Measurements from ENCODE around the gene ADAMTS2.

ADAMTS2 gene

GRCh38 chr5:179346875-179347274 is 1.6 kb upstream of the ADAMTS2 start:
- DNase-seq (ENCODE audit: insufficient read length, low spot score) (no peak), FAIRE-seq (no peak)
- TF ChIP-seq PAX5 (IDR thresholded peaks at IDR 0.05; ENCODE audit: insufficient read depth, low read length, severe bottlenecking): no peak
- TF ChIP-seq POU2F2 (IDR thresholded peaks at IDR 0.05; ENCODE audit: low read depth, low read length): no peak
- TF ChIP-seq POLR2A (IDR thresholded peaks at IDR 0.05; ENCODE audit: low read depth, low read length): no peak
- TF ChIP-seq SPI1 (IDR thresholded peaks at IDR 0.05; ENCODE audit: low read depth, low read length): no peak
- TF ChIP-seq POLR2AphosphoS5 (IDR thresholded peaks at IDR 0.05; ENCODE audit: low read depth, low read length): no peak

- TF ChIP-seq POLR2AphosphoS5 (IDR thresholded peaks at IDR 0.05; ENCODE audit: low read depth, low read length) (no peak), TAF1 (IDR thresholded peaks at IDR 0.05; ENCODE audit: low read depth, low read length) (no peak), POLR2A (IDR thresholded peaks at IDR 0.05; ENCODE audit: low read depth, low read length) (no peak), PAX5 (IDR thresholded peaks at IDR 0.05; ENCODE audit: insufficient read depth, low read length, severe bottlenecking) (no peak), POU2F2 (IDR thresholded peaks at IDR 0.05; ENCODE audit: low read depth, low read length) (no peak), SPI1 (IDR thresholded peaks at IDR 0.05; ENCODE audit: low read depth, low read length) (no peak)
- FAIRE-seq (no peak), DNase-seq (ENCODE audit: insufficient read length, low spot score) (no peak)
Observed at GRCh38 chr5:179346401-179346800, 1.1 kb upstream of the ADAMTS2 start.

- no peak for FAIRE-seq
- DNase-seq (ENCODE audit: insufficient read length, low spot score): no peak
- TF ChIP-seq SPI1 (IDR thresholded peaks at IDR 0.05; ENCODE audit: low read depth, low read length): no peak
- no peak for TF ChIP-seq TAF1 (IDR thresholded peaks at IDR 0.05; ENCODE audit: low read depth, low read length)
- TF ChIP-seq POLR2AphosphoS5 (IDR thresholded peaks at IDR 0.05; ENCODE audit: low read depth, low read length): no peak
- TF ChIP-seq PAX5 (IDR thresholded peaks at IDR 0.05; ENCODE audit: insufficient read depth, low read length, severe bottlenecking): no peak
- no peak for TF ChIP-seq POLR2A (IDR thresholded peaks at IDR 0.05; ENCODE audit: low read depth, low read length)
- TF ChIP-seq POU2F2 (IDR thresholded peaks at IDR 0.05; ENCODE audit: low read depth, low read length): no peak
Observed at GRCh38 chr5:179345183-179345432, 153 bp downstream of the ADAMTS2 start.

- DNase-seq (ENCODE audit: insufficient read length, low spot score) (no peak), FAIRE-seq (no peak)
- TF ChIP-seq TAF1 (IDR thresholded peaks at IDR 0.05; ENCODE audit: low read depth, low read length) (no peak), PAX5 (IDR thresholded peaks at IDR 0.05; ENCODE audit: insufficient read depth, low read length, severe bottlenecking) (no peak)
Observed at GRCh38 chr5:179344431-179345182, 654 bp downstream of the ADAMTS2 start.

- FAIRE-seq (no peak), DNase-seq (ENCODE audit: insufficient read length, low spot score) (no peak)
- TF ChIP-seq POLR2A (IDR thresholded peaks at IDR 0.05; ENCODE audit: low read depth, low read length) (no peak), POU2F2 (IDR thresholded peaks at IDR 0.05; ENCODE audit: low read depth, low read length) (no peak), POLR2AphosphoS5 (IDR thresholded peaks at IDR 0.05; ENCODE audit: low read depth, low read length) (no peak), TAF1 (IDR thresholded peaks at IDR 0.05; ENCODE audit: low read depth, low read length) (no peak)
Observed at GRCh38 chr5:179343719-179344430, 1.4 kb downstream of the ADAMTS2 start.

- no peak for TF ChIP-seq PAX5 (IDR thresholded peaks at IDR 0.05; ENCODE audit: insufficient read depth, low read length, severe bottlenecking)
- TF ChIP-seq TAF1 (IDR thresholded peaks at IDR 0.05; ENCODE audit: low read depth, low read length): no peak
- no peak for TF ChIP-seq SPI1 (IDR thresholded peaks at IDR 0.05; ENCODE audit: low read depth, low read length)
- no peak for TF ChIP-seq POLR2AphosphoS5 (IDR thresholded peaks at IDR 0.05; ENCODE audit: low read depth, low read length)
- TF ChIP-seq POU2F2 (IDR thresholded peaks at IDR 0.05; ENCODE audit: low read depth, low read length): no peak
- TF ChIP-seq POLR2A (IDR thresholded peaks at IDR 0.05; ENCODE audit: low read depth, low read length): no peak
- FAIRE-seq (no peak), DNase-seq (ENCODE audit: insufficient read length, low spot score) (no peak)
Observed at GRCh38 chr5:179343021-179343718, 2.1 kb downstream of the ADAMTS2 start.

- FAIRE-seq (no peak), DNase-seq (ENCODE audit: insufficient read length, low spot score) (no peak)
- TF ChIP-seq PAX5 (IDR thresholded peaks at IDR 0.05; ENCODE audit: insufficient read depth, low read length, severe bottlenecking): no peak
- TF ChIP-seq POLR2AphosphoS5 (IDR thresholded peaks at IDR 0.05; ENCODE audit: low read depth, low read length): no peak
- TF ChIP-seq POLR2A (IDR thresholded peaks at IDR 0.05; ENCODE audit: low read depth, low read length): no peak
- TF ChIP-seq POU2F2 (IDR thresholded peaks at IDR 0.05; ENCODE audit: low read depth, low read length): no peak
Observed at GRCh38 chr5:179342577-179342976, 2.7 kb downstream of the ADAMTS2 start.

- FAIRE-seq (no peak), DNase-seq (ENCODE audit: insufficient read length, low spot score) (no peak)
- TF ChIP-seq TAF1 (IDR thresholded peaks at IDR 0.05; ENCODE audit: low read depth, low read length): no peak
- TF ChIP-seq POLR2A (IDR thresholded peaks at IDR 0.05; ENCODE audit: low read depth, low read length): no peak
- TF ChIP-seq PAX5 (IDR thresholded peaks at IDR 0.05; ENCODE audit: insufficient read depth, low read length, severe bottlenecking): no peak
- no peak for TF ChIP-seq SPI1 (IDR thresholded peaks at IDR 0.05; ENCODE audit: low read depth, low read length)
- no peak for TF ChIP-seq POU2F2 (IDR thresholded peaks at IDR 0.05; ENCODE audit: low read depth, low read length)
- no peak for TF ChIP-seq POLR2AphosphoS5 (IDR thresholded peaks at IDR 0.05; ENCODE audit: low read depth, low read length)
Observed at GRCh38 chr5:179340465-179340864, 4.8 kb downstream of the ADAMTS2 start.

- no peak for TF ChIP-seq POLR2AphosphoS5 (IDR thresholded peaks at IDR 0.05; ENCODE audit: low read depth, low read length)
- no peak for TF ChIP-seq SPI1 (IDR thresholded peaks at IDR 0.05; ENCODE audit: low read depth, low read length)
- TF ChIP-seq PAX5 (IDR thresholded peaks at IDR 0.05; ENCODE audit: insufficient read depth, low read length, severe bottlenecking): no peak
- no peak for TF ChIP-seq TAF1 (IDR thresholded peaks at IDR 0.05; ENCODE audit: low read depth, low read length)
- TF ChIP-seq POLR2A (IDR thresholded peaks at IDR 0.05; ENCODE audit: low read depth, low read length): no peak
- no peak for TF ChIP-seq POU2F2 (IDR thresholded peaks at IDR 0.05; ENCODE audit: low read depth, low read length)
- FAIRE-seq (no peak), DNase-seq (ENCODE audit: insufficient read length, low spot score) (no peak)
Observed at GRCh38 chr5:179339996-179340395, 5.3 kb downstream of the ADAMTS2 start.

Data from GM12891 (cell line).